ENCODE results near the gene GOLM1. TPM values are rescaled to one million over a fixed set of nuclear protein-coding genes. Genes with fewer than 3 reads are reported as not detected.

The GOLM1 gene
- total RNA-seq, 1 donor from 2014 or later = 126 TPM

DNA sequence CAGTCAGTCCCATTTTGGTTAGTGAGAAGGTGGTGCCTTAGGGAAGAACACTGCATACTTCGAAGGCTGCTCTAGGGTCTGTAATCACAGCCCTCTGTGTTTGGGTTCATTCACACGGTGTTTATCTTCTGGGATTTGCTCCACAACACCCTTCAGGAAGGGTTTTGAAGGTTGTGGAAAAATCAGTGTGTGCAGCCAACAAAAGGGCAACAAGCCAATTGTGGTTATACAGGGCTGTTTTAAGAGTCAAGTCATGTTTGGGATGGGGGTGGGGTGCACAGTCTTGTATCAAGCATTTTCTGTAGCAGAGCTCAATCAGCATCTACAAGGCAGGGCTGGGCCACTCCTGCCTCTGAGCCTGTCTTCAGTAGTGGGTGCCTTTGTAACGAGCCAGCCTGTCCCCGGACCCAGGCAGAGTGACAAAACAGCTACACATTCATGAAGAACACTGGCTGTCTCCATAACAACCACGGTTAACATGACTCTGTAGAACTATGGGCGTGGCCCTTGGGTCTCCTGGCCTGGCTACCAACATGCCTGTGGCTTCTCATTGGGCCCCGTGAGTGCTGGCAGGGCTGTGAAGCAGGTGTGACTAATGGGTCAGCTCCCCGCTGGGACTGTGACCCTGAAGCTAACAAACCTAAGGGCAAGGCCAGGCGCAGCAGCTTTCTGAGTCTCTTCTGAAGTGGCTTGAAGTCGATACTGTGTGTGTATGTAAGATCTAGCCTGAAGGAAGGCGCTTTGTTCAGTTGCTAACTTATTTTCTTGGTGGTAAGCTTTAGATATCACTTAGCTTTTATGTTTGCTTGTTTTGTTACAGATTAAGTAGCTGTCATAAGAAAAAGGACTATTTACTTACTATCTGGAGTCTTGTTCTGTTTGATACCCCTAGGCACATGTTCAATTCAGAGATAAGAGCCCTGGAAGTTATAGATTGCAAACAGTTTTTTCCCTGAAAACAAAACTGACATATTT, 27.9 kb upstream of the GOLM1 start:
- Histone ChIP-seq H3K27me3 (ENCODE audit: insufficient read depth, low read length) (no peaks in the 10 kb centered on the region), H3K4me2 (ENCODE audit: low read length) (peak overlapping the region; percentile 78), H3K79me2 (ENCODE audit: insufficient read depth, low read length) (no peaks in the 10 kb centered on the region), H4K20me1 (ENCODE audit: insufficient read depth, low read length) (no peaks in the 10 kb centered on the region), H2AFZ (ENCODE audit: low read depth, low read length) (peak overlapping the region; percentile 84), H3K27ac (ENCODE audit: low read depth, low read length) (peak overlapping the region; percentile 73), H3K36me3 (ENCODE audit: insufficient read depth, low read length) (no peaks in the 10 kb centered on the region), H3K4me1 (ENCODE audit: insufficient read depth, low read length) (peaks cover 13% of the 10 kb centered on the region), H3K9me3 (ENCODE audit: insufficient read depth, low read depth, low read length) (no peaks in the 10 kb centered on the region), H3K4me3 (ENCODE audit: insufficient read depth, low read depth, low read length) (peak overlapping the region; percentile 21), H3K9ac (ENCODE audit: low read length) (peak overlapping the region; percentile 41)
- TF ChIP-seq EZH2 (IDR thresholded peaks at IDR 0.05; ENCODE audit: insufficient read depth, low read length) (no peak), CTCF (IDR thresholded peaks at IDR 0.05; ENCODE audit: insufficient read depth, low read depth, low read length) (no peak)
- peak overlapping the region; percentile 88 for H3K27ac Mint-ChIP-seq (ENCODE audit: unreplicated experiment)
- no peaks in the 10 kb centered on the region for H3K9me3 Mint-ChIP-seq (ENCODE audit: unreplicated experiment)
- DNase-seq (ENCODE audit: low read depth) (peak; percentile 96), FAIRE-seq (no peak)
- H3K27me3 Mint-ChIP-seq (ENCODE audit: low read depth, unreplicated experiment) = no peaks in the 10 kb centered on the region
- no peaks in the 10 kb centered on the region for H3K36me3 Mint-ChIP-seq (ENCODE audit: low read depth, unreplicated experiment)
- H3K4me3 Mint-ChIP-seq (ENCODE audit: unreplicated experiment) = peak overlapping the region; percentile 58
- peaks cover 13% of the 10 kb centered on the region for H3K4me1 Mint-ChIP-seq (ENCODE audit: low read depth, unreplicated experiment)

DNA sequence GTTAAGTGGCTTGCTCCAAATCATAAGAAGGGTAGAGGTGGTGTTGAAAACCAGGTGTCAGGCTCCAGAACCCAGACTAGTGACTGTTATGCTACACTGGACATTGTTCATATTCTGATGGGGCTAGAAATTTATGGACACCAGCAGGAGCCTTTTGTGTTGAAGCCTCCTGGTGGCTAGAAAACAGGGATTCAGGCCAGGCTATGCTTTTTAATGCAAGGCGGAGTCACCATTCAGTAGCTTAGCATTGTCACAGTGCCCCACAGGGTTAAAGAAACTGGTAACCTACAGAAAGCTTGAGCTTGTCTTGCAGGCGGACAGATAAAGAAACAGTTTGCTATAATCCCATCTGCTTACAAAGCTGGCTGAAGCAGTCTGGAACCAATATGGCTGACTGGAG, 23.0 kb upstream of the GOLM1 start:
- no peak overlapping the region for H3K27ac Mint-ChIP-seq (ENCODE audit: unreplicated experiment)
- Histone ChIP-seq H3K79me2 (ENCODE audit: insufficient read depth, low read length) (no peaks in the 10 kb centered on the region), H4K20me1 (ENCODE audit: insufficient read depth, low read length) (no peaks in the 10 kb centered on the region), H3K4me1 (ENCODE audit: insufficient read depth, low read length) (peaks cover 7% of the 10 kb centered on the region), H3K9ac (ENCODE audit: low read length) (no peak overlapping the region), H3K27me3 (ENCODE audit: insufficient read depth, low read length) (peaks cover 3% of the 10 kb centered on the region), H3K4me2 (ENCODE audit: low read length) (no peak overlapping the region), H2AFZ (ENCODE audit: low read depth, low read length) (no peak overlapping the region), H3K36me3 (ENCODE audit: insufficient read depth, low read length) (no peaks in the 10 kb centered on the region), H3K4me3 (ENCODE audit: insufficient read depth, low read depth, low read length) (no peak overlapping the region), H3K9me3 (ENCODE audit: insufficient read depth, low read depth, low read length) (no peaks in the 10 kb centered on the region), H3K27ac (ENCODE audit: low read depth, low read length) (no peak overlapping the region)
- H3K4me1 Mint-ChIP-seq (ENCODE audit: low read depth, unreplicated experiment) = peaks cover 9% of the 10 kb centered on the region
- no peaks in the 10 kb centered on the region for H3K36me3 Mint-ChIP-seq (ENCODE audit: low read depth, unreplicated experiment)
- DNase-seq (ENCODE audit: low read depth) (no peak), FAIRE-seq (no peak)
- H3K9me3 Mint-ChIP-seq (ENCODE audit: unreplicated experiment) = no peaks in the 10 kb centered on the region
- no peaks in the 10 kb centered on the region for H3K27me3 Mint-ChIP-seq (ENCODE audit: low read depth, unreplicated experiment)
- TF ChIP-seq EZH2 (IDR thresholded peaks at IDR 0.05; ENCODE audit: insufficient read depth, low read length) (no peak), CTCF (IDR thresholded peaks at IDR 0.05; ENCODE audit: insufficient read depth, low read depth, low read length) (no peak)
- no peak overlapping the region for H3K4me3 Mint-ChIP-seq (ENCODE audit: unreplicated experiment)

DNA sequence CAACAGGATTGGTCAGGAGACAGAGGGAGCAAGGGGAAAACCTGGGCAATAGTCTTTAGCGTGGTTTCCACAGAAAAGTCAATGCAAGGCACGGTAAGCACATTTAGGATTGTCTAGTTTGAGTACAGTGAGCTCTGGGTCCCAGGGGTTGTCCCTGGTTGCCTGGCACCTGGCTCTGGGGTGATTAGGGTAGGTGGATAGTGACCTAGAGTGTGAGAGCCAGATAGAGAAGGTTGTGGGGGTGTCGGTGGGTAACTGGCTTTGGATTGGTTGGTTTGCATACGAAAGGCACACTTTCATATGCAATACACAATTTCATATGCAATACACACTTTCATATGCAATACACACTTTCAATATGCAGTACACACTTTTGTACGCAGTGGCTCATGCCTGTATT, 20.1 kb upstream of the GOLM1 start:
- Histone ChIP-seq H4K20me1 (ENCODE audit: insufficient read depth, low read length) (no peaks in the 10 kb centered on the region), H2AFZ (ENCODE audit: low read depth, low read length) (no peak overlapping the region), H3K27me3 (ENCODE audit: insufficient read depth, low read length) (peaks cover 6% of the 10 kb centered on the region), H3K27ac (ENCODE audit: low read depth, low read length) (no peak overlapping the region), H3K4me2 (ENCODE audit: low read length) (no peak overlapping the region), H3K4me3 (ENCODE audit: insufficient read depth, low read depth, low read length) (no peak overlapping the region), H3K79me2 (ENCODE audit: insufficient read depth, low read length) (no peaks in the 10 kb centered on the region), H3K36me3 (ENCODE audit: insufficient read depth, low read length) (no peaks in the 10 kb centered on the region), H3K4me1 (ENCODE audit: insufficient read depth, low read length) (no peaks in the 10 kb centered on the region), H3K9me3 (ENCODE audit: insufficient read depth, low read depth, low read length) (no peaks in the 10 kb centered on the region), H3K9ac (ENCODE audit: low read length) (no peak overlapping the region)
- Mint-ChIP-seq H3K4me1 (ENCODE audit: low read depth, unreplicated experiment) (no peaks in the 10 kb centered on the region), H3K4me3 (ENCODE audit: unreplicated experiment) (no peak overlapping the region), H3K27ac (ENCODE audit: unreplicated experiment) (no peak overlapping the region), H3K27me3 (ENCODE audit: low read depth, unreplicated experiment) (peaks cover 3% of the 10 kb centered on the region), H3K9me3 (ENCODE audit: unreplicated experiment) (no peaks in the 10 kb centered on the region), H3K36me3 (ENCODE audit: low read depth, unreplicated experiment) (no peaks in the 10 kb centered on the region)
- FAIRE-seq (no peak), DNase-seq (ENCODE audit: low read depth) (no peak)
- no peak for TF ChIP-seq CTCF (IDR thresholded peaks at IDR 0.05; ENCODE audit: insufficient read depth, low read depth, low read length)
- TF ChIP-seq EZH2 (IDR thresholded peaks at IDR 0.05; ENCODE audit: insufficient read depth, low read length) = no peak
